Dedifferentiated amniotic fluid mesenchymal stem cell (primary cell): Measurements from ENCODE around the gene VPS35L.

ENCODE experiments used
- DNase-seq: peaks from one replicate; pipeline ENCODE4 v3.0.0-alpha.2; 2016; ENCODE audit errors: extremely low spot score

VPS35L gene

DNA sequence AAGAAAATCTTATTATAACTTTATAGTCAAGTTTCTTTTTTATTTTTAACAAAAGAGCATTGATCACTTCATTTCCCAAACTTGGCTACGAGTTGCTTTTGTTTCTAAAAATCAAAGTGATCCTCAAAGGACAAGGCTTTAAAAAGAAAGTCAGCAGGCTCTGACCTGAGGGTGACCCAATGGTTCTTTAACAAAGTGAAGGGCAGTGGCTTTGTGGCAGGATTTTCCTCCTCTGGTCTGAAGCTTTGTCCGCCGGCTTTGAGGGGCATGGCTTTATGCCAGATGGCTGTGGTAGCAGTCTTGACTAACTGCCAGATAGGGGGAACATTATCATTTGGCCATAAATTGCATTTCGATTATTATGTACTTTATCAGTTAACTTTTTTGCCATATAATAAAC is 191.1 kb downstream of the VPS35L start:
- DNase-seq: no peak

DNA sequence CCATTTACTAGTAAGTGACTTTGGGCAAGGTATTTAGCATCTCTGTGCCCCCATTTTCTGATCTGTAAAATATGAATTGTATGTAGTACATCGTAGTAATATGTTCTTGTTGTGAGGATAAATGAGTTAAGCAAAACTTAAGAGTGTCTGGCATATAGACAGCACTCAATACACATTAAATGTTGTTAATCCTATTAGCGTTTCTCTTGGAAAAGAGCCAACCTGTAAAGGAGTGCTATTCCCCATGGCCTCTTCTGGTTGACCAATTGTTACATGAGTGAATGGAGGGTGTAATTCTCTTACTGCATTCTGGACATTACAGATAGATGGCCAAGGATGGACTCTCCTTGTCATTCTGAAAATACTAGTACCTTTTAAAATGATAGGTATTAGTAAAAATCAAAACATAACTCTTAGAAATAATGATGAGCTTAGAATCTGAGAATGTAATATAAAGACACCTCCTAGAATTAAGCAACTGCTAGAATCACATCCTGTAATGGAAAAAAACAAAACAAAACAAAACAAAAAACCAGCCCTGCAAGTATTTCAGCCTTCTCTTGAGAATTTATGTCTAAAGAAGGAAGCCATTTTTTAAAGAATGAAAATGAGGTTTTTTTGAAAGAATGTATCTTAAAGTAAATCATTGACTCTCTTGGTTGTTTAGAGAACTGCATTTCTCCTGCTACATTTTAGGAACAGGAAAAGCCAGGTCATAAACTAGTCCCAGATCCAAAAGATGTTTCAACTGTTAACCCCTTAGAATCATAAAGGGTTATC is 193.1 kb downstream of the VPS35L start:
- DNase-seq: no peak

DNA sequence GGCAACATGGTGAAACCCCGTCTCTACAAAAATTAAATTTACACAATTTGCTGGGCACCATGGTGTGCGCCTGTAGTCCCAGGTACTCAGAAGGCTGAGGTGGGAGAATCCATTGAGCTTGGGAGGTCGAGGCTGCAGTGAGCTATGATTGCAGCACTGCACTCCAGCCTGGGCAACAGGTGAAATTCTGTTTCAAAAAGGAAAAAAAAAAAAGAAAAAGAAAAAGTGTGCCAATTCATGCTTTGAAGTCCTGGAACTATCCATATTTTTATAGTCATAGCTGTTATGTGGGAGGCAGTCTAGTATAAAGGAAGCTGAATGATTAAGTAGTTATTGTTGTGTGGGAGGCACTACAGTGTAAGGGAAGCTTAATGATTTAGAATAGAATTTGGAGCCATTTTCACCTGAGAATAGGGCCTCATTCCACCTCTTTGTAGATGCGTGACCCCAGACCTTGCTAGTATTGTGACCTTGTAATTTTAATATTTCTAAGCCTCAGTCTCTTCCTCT is 194.1 kb downstream of the VPS35L start:
- DNase-seq: no peak
